Hepatocyte (in vitro differentiated cells): ENCODE measurements around the gene SH3TC1.

ENCODE experiments used
- CTCF ChIP-seq: fragments of 200-600 bp; sonication (generic); IDR thresholded peaks from 2 replicates; pipeline ENCODE4 v1.5.1; 2016; ENCODE audit warnings: antibody characterized with exemption, mild to moderate bottlenecking; ENCODE audit not compliant: poor library complexity
- EZH2phosphoT487 ChIP-seq: fragments of 200-600 bp; sonication (generic); IDR thresholded peaks from one replicate; pipeline ENCODE4 v1.6.1; 2018; ENCODE audit warnings: antibody characterized with exemption, mild to moderate bottlenecking, low read depth, moderate library complexity; ENCODE audit not compliant: unreplicated experiment, severe bottlenecking

GRCh38 chr4:8255698-8256441 is 56.8 kb downstream of the SH3TC1 start:
- TF ChIP-seq CTCF (no peak), EZH2phosphoT487 (no peak)
